ENCODE results near the gene CTNND1. TPM values are rescaled to one million over a fixed set of nuclear protein-coding genes. Genes with fewer than 3 reads are reported as not detected.

Gene CTNND1
- total and polyA plus RNA-seq, 9 of the 15 experiments (the other 6 are each of a cell fraction or from before 2014, with no cell fraction given), result 11.1 to 74.0 (median 43.3) TPM

DNA sequence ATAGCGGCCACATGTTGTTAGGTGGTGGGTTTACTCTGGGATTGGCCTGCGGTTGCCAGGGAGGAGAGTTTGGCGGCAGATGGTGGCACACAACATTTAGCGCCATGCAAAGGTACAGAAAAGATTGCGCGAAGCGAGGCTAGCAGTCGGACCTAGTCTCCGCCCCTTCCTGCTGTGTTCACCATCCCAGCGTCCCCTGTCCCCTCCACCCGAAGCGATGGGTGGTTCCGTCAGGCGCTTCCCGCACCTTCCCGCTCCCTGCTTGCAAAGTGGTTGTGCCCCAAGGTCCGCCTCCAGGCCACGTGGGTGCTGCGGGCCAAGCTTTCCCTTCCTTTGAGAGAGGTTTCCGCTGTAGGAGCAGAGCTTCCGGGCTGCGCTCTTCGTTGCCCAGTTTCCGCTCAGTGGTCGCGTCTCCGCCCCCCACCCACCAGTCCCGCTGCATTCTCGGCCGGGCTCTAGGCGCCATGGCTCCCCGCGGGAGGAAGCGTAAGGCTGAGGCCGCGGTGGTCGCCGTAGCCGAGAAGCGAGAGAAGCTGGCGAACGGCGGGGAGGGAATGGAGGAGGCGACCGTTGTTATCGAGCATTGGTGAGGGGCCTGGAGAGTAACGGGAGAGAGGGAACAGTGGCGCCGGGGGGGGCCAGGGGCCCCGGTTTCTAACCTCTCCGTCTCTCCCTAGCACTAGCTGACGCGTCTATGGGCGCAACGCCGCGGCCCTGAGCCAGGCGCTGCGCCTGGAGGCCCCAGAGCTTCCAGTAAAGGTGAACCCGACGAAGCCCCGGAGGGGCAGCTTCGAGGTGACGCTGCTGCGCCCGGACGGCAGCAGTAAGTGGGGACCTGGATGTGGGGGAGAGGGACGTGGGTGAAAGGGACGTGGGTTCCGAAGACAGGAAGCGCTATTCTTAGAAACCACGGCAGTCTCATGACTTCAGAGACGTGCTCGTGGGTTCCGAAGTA lies 20.2 kb upstream of the CTNND1 start, which contains the start of gene SELENOH (continued):
- TF ChIP-seq ZNF551 (CRISPR knock-in tag; IDR thresholded peaks at IDR 0.05), result no peak; the same call in 1 of the 2 replicates
- no peak for TF ChIP-seq ZNF280B (CRISPR knock-in tag; IDR thresholded peaks at IDR 0.05)
- no peak for TF ChIP-seq YBX1 (IDR thresholded peaks at IDR 0.05)
- TF ChIP-seq ARNT (IDR thresholded peaks at IDR 0.05), result peak; percentile 63 to 76; a peak in 2 of 4 replicates
- TF ChIP-seq ZNF408 (CRISPR knock-in tag; IDR thresholded peaks at IDR 0.05; ENCODE audit: low read depth), result no peak
- TF ChIP-seq ETS1 (conservative IDR thresholded peaks at IDR 0.05; ENCODE audit: control insufficient read depth, low read depth, low read length), result peak; percentile 96
- TF ChIP-seq, protein P1, sequence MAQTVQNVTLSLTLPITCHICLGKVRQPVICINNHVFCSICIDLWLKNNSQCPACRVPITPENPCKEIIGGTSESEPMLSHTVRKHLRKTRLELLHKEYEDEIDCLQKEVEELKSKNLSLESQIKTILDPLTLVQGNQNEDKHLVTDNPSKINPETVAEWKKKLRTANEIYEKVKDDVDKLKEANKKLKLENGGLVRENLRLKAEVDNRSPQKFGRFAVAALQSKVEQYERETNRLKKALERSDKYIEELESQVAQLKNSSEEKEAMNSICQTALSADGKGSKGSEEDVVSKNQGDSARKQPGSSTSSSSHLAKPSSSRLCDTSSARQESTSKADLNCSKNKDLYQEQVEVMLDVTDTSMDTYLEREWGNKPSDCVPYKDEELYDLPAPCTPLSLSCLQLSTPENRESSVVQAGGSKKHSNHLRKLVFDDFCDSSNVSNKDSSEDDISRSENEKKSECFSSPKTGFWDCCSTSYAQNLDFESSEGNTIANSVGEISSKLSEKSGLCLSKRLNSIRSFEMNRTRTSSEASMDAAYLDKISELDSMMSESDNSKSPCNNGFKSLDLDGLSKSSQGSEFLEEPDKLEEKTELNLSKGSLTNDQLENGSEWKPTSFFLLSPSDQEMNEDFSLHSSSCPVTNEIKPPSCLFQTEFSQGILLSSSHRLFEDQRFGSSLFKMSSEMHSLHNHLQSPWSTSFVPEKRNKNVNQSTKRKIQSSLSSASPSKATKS (CRISPR knock-in tag; IDR thresholded peaks at IDR 0.05), result no peak
- TF ChIP-seq MEIS2 (IDR thresholded peaks at IDR 0.05; ENCODE audit: partially characterized antibody), result no peak
- peak in 1 of 2 experiments; percentile 96; a peak in 2 of 4 replicates for TF ChIP-seq NONO (IDR thresholded peaks at IDR 0.05; ENCODE audit: low read depth in 2 of 2, low read length in 1 of 2)
- TF ChIP-seq ILF3 (IDR thresholded peaks at IDR 0.05; ENCODE audit: borderline replicate concordance), result no peak
- no peak for TF ChIP-seq DACH1 (IDR thresholded peaks at IDR 0.05; ENCODE audit: partially characterized antibody)
- no peak for TF ChIP-seq CREBBP (IDR thresholded peaks at IDR 0.05; ENCODE audit: low read depth, low read length)
- TF ChIP-seq, protein P2, sequence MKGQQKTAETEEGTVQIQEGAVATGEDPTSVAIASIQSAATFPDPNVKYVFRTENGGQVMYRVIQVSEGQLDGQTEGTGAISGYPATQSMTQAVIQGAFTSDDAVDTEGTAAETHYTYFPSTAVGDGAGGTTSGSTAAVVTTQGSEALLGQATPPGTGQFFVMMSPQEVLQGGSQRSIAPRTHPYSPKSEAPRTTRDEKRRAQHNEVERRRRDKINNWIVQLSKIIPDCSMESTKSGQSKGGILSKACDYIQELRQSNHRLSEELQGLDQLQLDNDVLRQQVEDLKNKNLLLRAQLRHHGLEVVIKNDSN (CRISPR knock-in tag; IDR thresholded peaks at IDR 0.05), result peak; percentile 97
- TF ChIP-seq TRIM25 (IDR thresholded peaks at IDR 0.05; ENCODE audit: borderline replicate concordance), result no peak
- peak in 1 of 2 experiments; percentile 92; a peak in 1 of 4 replicates for TF ChIP-seq KDM4B (IDR thresholded peaks at IDR 0.05; ENCODE audit: borderline replicate concordance in 2 of 2, low read depth in 1 of 2)
- no peak; the same call in 1 of the 2 replicates for TF ChIP-seq ZNF232 (CRISPR knock-in tag; IDR thresholded peaks at IDR 0.05)
- TF ChIP-seq ZNF785 (CRISPR knock-in tag; IDR thresholded peaks at IDR 0.05), result no peak
- TF ChIP-seq DNMT1 (IDR thresholded peaks at IDR 0.05), result no peak
- no peak for TF ChIP-seq NFATC3 (IDR thresholded peaks at IDR 0.05)
- no peak for TF ChIP-seq ZSCAN29 (IDR thresholded peaks at IDR 0.05)

Data from K562 (cell line).